ENCODE data around the gene HSF5. TPM values are rescaled to one million over a fixed set of nuclear protein-coding genes. Genes with fewer than 3 reads are reported as not detected.

The HSF5 gene
- polyA plus RNA-seq, 1 experiment, result not detected

DNA sequence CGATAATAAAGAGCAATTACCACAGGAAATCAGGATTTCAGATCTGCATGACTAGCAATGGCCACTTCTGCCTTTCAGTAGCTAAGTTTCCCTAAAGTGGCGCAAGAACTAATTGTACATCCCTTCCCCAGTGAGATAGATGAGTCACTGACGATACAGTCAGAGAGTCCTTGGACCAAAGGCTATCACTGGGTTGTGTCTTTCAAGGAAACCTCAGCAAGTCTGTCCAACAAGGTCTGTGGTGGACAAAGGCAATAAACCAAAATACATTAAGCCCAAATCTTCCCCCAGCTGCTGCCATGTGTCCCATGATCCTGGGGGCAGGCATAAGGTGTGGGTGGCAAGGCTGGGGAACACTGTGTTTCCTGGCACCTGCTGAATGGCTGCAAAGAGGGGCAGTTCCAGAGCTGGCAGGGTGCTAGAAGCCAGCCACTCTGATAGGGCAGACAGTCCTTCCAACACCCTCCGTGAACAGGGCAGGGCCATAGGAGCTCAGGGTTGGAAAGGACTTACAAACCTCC is 46.8 kb upstream of the HSF5 start:
- Histone ChIP-seq H3K27ac (ENCODE audit: low read depth, low read length) (no peak overlapping the region), H3K9me3 (ENCODE audit: control insufficient read depth, insufficient read depth, low read length) (no peaks in the 10 kb centered on the region), H3K27me3 (ENCODE audit: control insufficient read depth, insufficient read depth, low read length) (peaks cover 29% of the 10 kb centered on the region), H3K4me3 (ENCODE audit: low read depth, low read length) (no peak overlapping the region)
- DNase-seq (ENCODE audit: low read depth, low spot score), result no peak
- ChIA-PET POLR2A (no interaction called here), CTCF (interaction anchor here (0.9 to 2.3 kb wide), 4 partner anchors 15 to 43 kb away, joined by 3 to 14 read pairs (median 6); no protein-coding TSS in a partner anchor)
- TF ChIP-seq, protein P1, sequence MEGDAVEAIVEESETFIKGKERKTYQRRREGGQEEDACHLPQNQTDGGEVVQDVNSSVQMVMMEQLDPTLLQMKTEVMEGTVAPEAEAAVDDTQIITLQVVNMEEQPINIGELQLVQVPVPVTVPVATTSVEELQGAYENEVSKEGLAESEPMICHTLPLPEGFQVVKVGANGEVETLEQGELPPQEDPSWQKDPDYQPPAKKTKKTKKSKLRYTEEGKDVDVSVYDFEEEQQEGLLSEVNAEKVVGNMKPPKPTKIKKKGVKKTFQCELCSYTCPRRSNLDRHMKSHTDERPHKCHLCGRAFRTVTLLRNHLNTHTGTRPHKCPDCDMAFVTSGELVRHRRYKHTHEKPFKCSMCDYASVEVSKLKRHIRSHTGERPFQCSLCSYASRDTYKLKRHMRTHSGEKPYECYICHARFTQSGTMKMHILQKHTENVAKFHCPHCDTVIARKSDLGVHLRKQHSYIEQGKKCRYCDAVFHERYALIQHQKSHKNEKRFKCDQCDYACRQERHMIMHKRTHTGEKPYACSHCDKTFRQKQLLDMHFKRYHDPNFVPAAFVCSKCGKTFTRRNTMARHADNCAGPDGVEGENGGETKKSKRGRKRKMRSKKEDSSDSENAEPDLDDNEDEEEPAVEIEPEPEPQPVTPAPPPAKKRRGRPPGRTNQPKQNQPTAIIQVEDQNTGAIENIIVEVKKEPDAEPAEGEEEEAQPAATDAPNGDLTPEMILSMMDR (IDR thresholded peaks at IDR 0.05; ENCODE audit: low read depth, low read length), result no peak

DNA sequence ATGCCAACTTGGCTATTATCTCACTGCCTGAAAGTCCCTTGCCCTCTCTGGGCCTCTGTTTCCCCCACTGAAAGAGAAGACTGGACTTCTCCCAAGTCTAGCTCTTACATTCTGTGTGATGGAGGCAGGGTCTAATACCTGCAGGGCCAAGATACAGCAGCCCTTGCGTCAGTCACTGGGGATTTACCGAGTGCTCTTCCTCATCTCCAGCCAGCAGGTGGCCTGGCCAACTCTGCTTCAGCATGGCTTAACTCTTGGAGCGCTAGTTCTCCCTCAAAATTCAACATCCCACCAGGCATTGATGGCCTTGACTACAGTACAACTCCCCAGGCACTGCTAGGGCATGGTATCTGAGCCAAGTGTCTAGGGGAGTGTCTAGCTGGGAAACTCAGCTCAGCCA is 46.1 kb upstream of the HSF5 start:
- TF ChIP-seq, protein P1 (IDR thresholded peaks at IDR 0.05; ENCODE audit: low read depth, low read length), result no peak
- POLR2A ChIA-PET, result no interaction called here
- H3K27ac ChIP-seq (ENCODE audit: low read depth, low read length), result no peak overlapping the region

DNA sequence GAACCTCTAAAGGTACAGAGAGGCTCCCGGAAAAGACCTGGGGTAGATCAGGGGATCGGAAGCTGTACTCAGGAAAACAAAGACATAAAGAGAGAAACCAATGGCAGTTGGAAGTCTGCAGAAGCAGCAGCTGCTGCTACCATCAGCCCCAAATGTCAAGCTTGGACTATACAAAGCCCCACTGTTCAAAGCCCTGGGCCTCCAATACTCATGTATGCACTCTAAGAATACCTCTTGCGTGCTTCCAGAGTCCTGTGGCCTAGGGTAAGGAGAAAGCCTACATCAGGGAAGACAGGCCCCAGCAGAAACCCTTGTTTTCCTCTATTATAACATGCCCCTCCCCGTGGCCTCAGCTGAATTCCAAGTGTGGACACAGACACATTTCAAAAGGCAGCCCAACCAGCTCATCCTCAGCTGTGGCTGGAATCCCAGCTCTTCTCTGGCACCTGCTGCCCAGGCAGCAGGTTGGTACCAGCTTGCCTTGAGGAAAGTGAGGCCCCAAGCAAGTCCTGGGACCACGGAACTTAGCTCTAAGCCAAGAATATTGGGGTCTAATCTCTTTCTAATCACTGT is 45.5 kb upstream of the HSF5 start:
- Histone ChIP-seq H3K27me3 (ENCODE audit: control insufficient read depth, insufficient read depth, low read length) (peaks cover 22% of the 10 kb centered on the region), H3K9me3 (ENCODE audit: control insufficient read depth, insufficient read depth, low read length) (no peaks in the 10 kb centered on the region), H3K4me3 (ENCODE audit: low read depth, low read length) (no peak overlapping the region), H3K27ac (ENCODE audit: low read depth, low read length) (no peak overlapping the region)
- POLR2A ChIA-PET, result no interaction called here
- CTCF ChIA-PET, result interaction anchor here (2.3 kb wide), 2 partner anchors 15 to 44 kb away, joined by 8 to 14 read pairs; no protein-coding TSS in a partner anchor
- TF ChIP-seq, protein P1 (IDR thresholded peaks at IDR 0.05; ENCODE audit: low read depth, low read length), result no peak
- DNase-seq (ENCODE audit: low read depth, low spot score), result no peak

More for the DNA sequence above, 46.1 kb upstream of the HSF5 start:
- Histone ChIP-seq H3K9me3 (ENCODE audit: control insufficient read depth, insufficient read depth, low read length) (no peaks in the 10 kb centered on the region), H3K27me3 (ENCODE audit: control insufficient read depth, insufficient read depth, low read length) (peaks cover 25% of the 10 kb centered on the region), H3K4me3 (ENCODE audit: low read depth, low read length) (no peak overlapping the region)
- no peak for DNase-seq (ENCODE audit: low read depth, low spot score)
- CTCF ChIA-PET, result interaction anchor here (0.9 to 2.3 kb wide), 3 partner anchors 14 to 43 kb away, joined by 3 to 14 read pairs (median 8); no protein-coding TSS in a partner anchor

DNA sequence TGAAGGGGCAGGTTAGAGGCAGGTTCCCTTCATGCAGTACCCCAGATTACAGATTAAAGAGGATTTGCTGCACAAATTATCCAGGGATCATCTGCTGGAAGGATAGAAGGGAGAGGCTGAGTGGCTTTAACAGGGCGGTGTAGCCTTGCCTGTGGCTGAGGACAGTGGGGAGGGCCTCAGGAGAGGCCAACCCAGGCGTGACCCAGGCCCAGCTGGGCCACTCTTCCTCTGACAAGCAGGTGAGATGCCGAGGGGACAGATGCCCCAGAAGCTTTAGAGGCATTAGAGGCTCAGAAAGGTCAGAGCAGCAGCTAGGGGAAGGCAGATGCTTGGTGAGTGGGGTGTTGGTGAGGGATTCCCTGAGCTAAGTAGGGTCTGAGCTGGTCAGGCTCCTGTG is 44.3 kb upstream of the HSF5 start:
- TF ChIP-seq, protein P1 (IDR thresholded peaks at IDR 0.05; ENCODE audit: low read depth, low read length), result no peak
- DNase-seq (ENCODE audit: low read depth, low spot score), result no peak
- H3K27me3 ChIP-seq (ENCODE audit: control insufficient read depth, insufficient read depth, low read length), result peaks cover 24% of the 10 kb centered on the region
- ChIA-PET CTCF (interaction anchor here (2.3 kb wide), 1 partner anchor 14 kb away, joined by 14 read pairs; no protein-coding TSS in a partner anchor), POLR2A (interaction anchor here (1.7 kb wide), 1 partner anchor 9 kb away, joined by 5 read pairs; no protein-coding TSS in a partner anchor)
- peak overlapping the region; percentile 57; the same call in 1 of the 2 replicates for H3K4me3 ChIP-seq (ENCODE audit: low read depth, low read length)
- no peaks in the 10 kb centered on the region for H3K9me3 ChIP-seq (ENCODE audit: control insufficient read depth, insufficient read depth, low read length)
- H3K27ac ChIP-seq (ENCODE audit: low read depth, low read length), result no peak overlapping the region
